H1 (cell line): ENCODE results near the gene PQBP1. TPM values are rescaled to one million over a fixed set of nuclear protein-coding genes. Genes with fewer than 3 reads are reported as not detected.
A peak's percentile ranks its signal among the peaks of the same experiment; 100 is the strongest.

Source experiments
- CTCF ChIA-PET: fragments of 300-600 bp; sonication (Branson Sonifier 250); formaldehyde crosslinking; loops from one replicate; lab custom pipeline; 2021; ENCODE audit not compliant: partially characterized antibody; lab: Charles Lee
- POLR2A ChIA-PET: fragments of 300-600 bp; sonication (Branson Sonifier 250); formaldehyde crosslinking; loops from one replicate; lab custom pipeline; 2021; ENCODE audit warnings: inconsistent platforms; ENCODE audit not compliant: partially characterized antibody; lab: Charles Lee
- DNase-seq, 2 experiments: peaks; one replicate each; pipeline versions ENCODE4 v3.0.0 to v3.0.0-alpha.2; 2010 to 2022; ENCODE audit warnings: low spot score in 2 of 2, low read depth in 1 of 2, mixed read lengths in 1 of 2
- FAIRE-seq: peaks from 2 replicates; lab custom pipeline; 2011; peaks lifted over from hg19 to GRCh38; lab: Jason Lieb, UNC
- H2AFZ ChIP-seq: 2 replicates; pipeline ENCODE4 v1.8.1; 2012; ENCODE audit warnings: low read length, inconsistent platforms
- H2AK5ac ChIP-seq: 2 replicates; pipeline ENCODE4 v1.6.1; 2013; ENCODE audit warnings: low read depth, low read length
- H2BK120ac ChIP-seq: replicated peaks from 2 replicates; pipeline ENCODE3; 2013; ENCODE audit warnings: low read depth, low read length, inconsistent platforms
- H2BK12ac ChIP-seq: 2 replicates; pipeline ENCODE4 v1.6.1; 2013; ENCODE audit warnings: low read depth, low read length
- H2BK15ac ChIP-seq: 2 replicates; pipeline ENCODE4 v1.6.1; 2013; ENCODE audit warnings: low read length
- H2BK20ac ChIP-seq: 2 replicates; pipeline ENCODE4 v1.6.1; 2013; ENCODE audit warnings: low read length
- H2BK5ac ChIP-seq: 2 replicates; pipeline ENCODE4 v1.6.1; 2013; ENCODE audit warnings: low read depth, low read length
- H3K14ac ChIP-seq: 2 replicates; pipeline ENCODE4 v1.6.1; 2013; ENCODE audit warnings: inconsistent platforms; ENCODE audit not compliant: insufficient read length
- H3K18ac ChIP-seq: 2 replicates; pipeline ENCODE4 v1.6.1; 2013; ENCODE audit warnings: low read length; ENCODE audit errors: extremely low read depth
- H3K23ac ChIP-seq: 2 replicates; pipeline ENCODE4 v1.6.1; 2013; ENCODE audit warnings: inconsistent platforms; ENCODE audit not compliant: insufficient read length
- H3K23me2 ChIP-seq: 2 replicates; pipeline ENCODE4 v1.6.1; 2013; ENCODE audit warnings: low read depth, low read length
- H3K27ac ChIP-seq: 2 replicates; pipeline ENCODE4 v1.6.1; 2011; ENCODE audit warnings: low read depth, low read length, inconsistent platforms
- H3K27me3 ChIP-seq, 4 experiments: replicated peaks in 1 of 4; 1 replicate in 1 of 4; 2 replicates in 3 of 4; pipeline versions ENCODE4 v1.6.1 to v1.8.1; 2011 to 2013; ENCODE audit warnings: low read length in 3 of 4, mild to moderate bottlenecking in 3 of 4, inconsistent platforms in 2 of 4, mixed read lengths in 2 of 4, moderate library complexity in 1 of 4; ENCODE audit not compliant: control insufficient read depth in 3 of 4, insufficient read depth in 3 of 4; ENCODE audit errors: extremely low read depth in 1 of 4
- H3K36me3 ChIP-seq, 4 experiments: 2 replicates each; pipeline versions ENCODE4 v1.6.1 to v1.8.1; 2011 to 2013; ENCODE audit warnings: mild to moderate bottlenecking in 4 of 4, low read length in 3 of 4, moderate library complexity in 2 of 4, control low read depth in 1 of 4, inconsistent platforms in 1 of 4; ENCODE audit not compliant: insufficient read depth in 4 of 4, control insufficient read depth in 2 of 4
- H3K4ac ChIP-seq: replicated peaks from 2 replicates; pipeline ENCODE3; 2013; ENCODE audit warnings: low read length, low read depth, mixed read lengths, inconsistent platforms; ENCODE audit not compliant: insufficient read length
- H3K4me1 ChIP-seq, 4 experiments: replicated peaks in 1 of 4; 1 replicate in 1 of 4; 2 replicates in 3 of 4; pipeline versions ENCODE4 v1.6.1 to v1.8.1; 2011 to 2013; ENCODE audit warnings: low read length in 3 of 4, inconsistent platforms in 2 of 4, mixed read lengths in 1 of 4; ENCODE audit not compliant: insufficient read depth in 4 of 4, control insufficient read depth in 3 of 4
- H3K4me2 ChIP-seq, 2 experiments: 2 replicates each; pipeline versions ENCODE4 v1.6.1 to v1.8.1; 2011 to 2013; ENCODE audit warnings: low read depth in 2 of 2, low read length in 2 of 2, control low read depth in 1 of 2, inconsistent platforms in 1 of 2, mild to moderate bottlenecking in 1 of 2; ENCODE audit not compliant: insufficient read depth in 1 of 2
- H3K4me3 ChIP-seq, 4 experiments: fragments of 200-600, 300-600 bp in 1 of 4; sonication (generic), shearing (Covaris generic), sonication (Bioruptor Twin) in 1 of 4; 2 replicates each; pipeline versions ENCODE4 v1.5.1 to v1.8.1; 2011 to 2016; ENCODE audit warnings: low read length in 4 of 4, low read depth in 3 of 4, control low read depth in 2 of 4, inconsistent platforms in 2 of 4, mild to moderate bottlenecking in 2 of 4, mixed read lengths in 1 of 4, moderate library complexity in 1 of 4; ENCODE audit not compliant: insufficient read depth in 2 of 4; ENCODE audit errors: extremely low read depth in 1 of 4
- H3K56ac ChIP-seq: replicated peaks from 2 replicates; pipeline ENCODE3; 2013; ENCODE audit warnings: low read depth, mild to moderate bottlenecking, mixed read lengths, low read length, inconsistent platforms; ENCODE audit not compliant: insufficient read length
- H3K79me1 ChIP-seq: 2 replicates; pipeline ENCODE4 v1.6.1; 2013; ENCODE audit warnings: low read depth, low read length, control low read depth
- H3K79me2 ChIP-seq, 2 experiments: 2 replicates each; pipeline versions ENCODE4 v1.6.1 to v1.8.1; 2012 to 2013; ENCODE audit warnings: low read length in 2 of 2, mild to moderate bottlenecking in 2 of 2, inconsistent platforms in 1 of 2; ENCODE audit not compliant: insufficient read depth in 2 of 2, control insufficient read depth in 1 of 2
- H3K9ac ChIP-seq, 4 experiments: replicated peaks in 1 of 4; 1 replicate in 1 of 4; 2 replicates in 3 of 4; pipeline versions ENCODE4 v1.6.1 to v1.8.1; 2011 to 2013; ENCODE audit warnings: low read depth in 3 of 4, low read length in 3 of 4, control low read depth in 2 of 4, mild to moderate bottlenecking in 2 of 4, moderate library complexity in 2 of 4, inconsistent platforms in 1 of 4; ENCODE audit errors: extremely low read depth in 1 of 4
- H3K9me3 ChIP-seq, 2 experiments: 2 replicates each; pipeline versions ENCODE4 v1.6.1 to v1.8.1; 2012 to 2013; ENCODE audit warnings: mild to moderate bottlenecking in 2 of 2, moderate library complexity in 2 of 2, control low read depth in 1 of 2, inconsistent platforms in 1 of 2, low read depth in 1 of 2, low read length in 1 of 2, mixed read lengths in 1 of 2; ENCODE audit not compliant: insufficient read depth in 2 of 2
- H4K20me1 ChIP-seq, 2 experiments: replicated peaks in 1 of 2; 2 replicates each; pipeline versions ENCODE3 to v1.8.1; 2011 to 2013; ENCODE audit warnings: inconsistent platforms in 2 of 2, low read length in 2 of 2, mild to moderate bottlenecking in 1 of 2; ENCODE audit not compliant: insufficient read depth in 2 of 2, control insufficient read depth in 1 of 2
- H4K5ac ChIP-seq: 2 replicates; pipeline ENCODE4 v1.6.1; 2013; ENCODE audit warnings: low read length, low read depth, mixed read lengths, inconsistent platforms; ENCODE audit not compliant: insufficient read length
- H4K8ac ChIP-seq: 2 replicates; pipeline ENCODE4 v1.8.0; 2013; ENCODE audit warnings: mild to moderate bottlenecking, moderate library complexity, low read length, inconsistent platforms; ENCODE audit not compliant: insufficient read depth; ENCODE audit errors: extremely low read depth
- H4K91ac ChIP-seq: replicated peaks from 2 replicates; pipeline ENCODE3; 2013; ENCODE audit warnings: low read length, mixed read lengths, inconsistent platforms; ENCODE audit not compliant: insufficient read length
- CTBP2 ChIP-seq: IDR thresholded peaks from 2 replicates; pipeline ENCODE4 v1.7.0; 2011; ENCODE audit warnings: borderline replicate concordance, mild to moderate bottlenecking, moderate library complexity, mixed read lengths, low read length; ENCODE audit not compliant: insufficient read depth, insufficient read length
- MAFK ChIP-seq: IDR thresholded peaks from 2 replicates; pipeline ENCODE4 v1.6.1; 2012; ENCODE audit warnings: low read depth, mild to moderate bottlenecking, improper control_type of control experiment, low read length
- ZNF274 ChIP-seq: IDR thresholded peaks from 2 replicates; pipeline ENCODE4 v1.7.0; 2012; ENCODE audit warnings: low read length, borderline replicate concordance; ENCODE audit errors: extremely low read depth
- WGBS, 2 experiments: shearing (Covaris generic) in 1 of 2; methylation state at CpG; one replicate each; pipeline versions ENCODE4 v1.1.6 to v1.1.7; 2013 to 2015; ENCODE audit warnings: low lambda C conversion rate in 2 of 2, mixed read lengths in 2 of 2, inconsistent platforms in 1 of 2, low coverage in 1 of 2, missing lambda C conversion rate in 1 of 2; ENCODE audit not compliant: insufficient replicate concordance in 2 of 2, insufficient coverage in 1 of 2, insufficient read length in 1 of 2; ENCODE audit errors: extremely low coverage in 1 of 2, missing lambda C conversion rate in 1 of 2; 5-methylcytosine and 5-hydroxymethylcytosine counted together
- polyA plus RNA-seq, 7 experiments: library from polyadenylated mRNA; depleted of rRNA in 3 of 7; stranded (reverse) in 5 of 7; unstranded in 2 of 7; fragments of >200 nt in 5 of 7; fragments of 200-250 nt in 2 of 7; gene quantifications; 1 replicate in 5 of 7; 2 replicates in 1 of 7; 4 replicates in 1 of 7; pipeline versions ENCODE4 v1.2.1 to v1.2.3, GENCODE V29; 2011 to 2013; ENCODE audit warnings: missing spikeins in 2 of 7, mixed read lengths in 2 of 7
- total RNA-seq: library from RNA; stranded (reverse); fragmentation: NEBNext Ultra II Directional; extraction: Animal tissue kit (Norgen Biotek cat#: 25700); gene quantifications from 2 replicates; pipeline ENCODE4 v1.2.1, GENCODE V29; 2021

PQBP1 gene
- total and polyA plus RNA-seq, 2 of the 8 experiments (the other 6 are each of a cell fraction or from before 2014, with no cell fraction given): 91.7 to 95.9 TPM

DNA sequence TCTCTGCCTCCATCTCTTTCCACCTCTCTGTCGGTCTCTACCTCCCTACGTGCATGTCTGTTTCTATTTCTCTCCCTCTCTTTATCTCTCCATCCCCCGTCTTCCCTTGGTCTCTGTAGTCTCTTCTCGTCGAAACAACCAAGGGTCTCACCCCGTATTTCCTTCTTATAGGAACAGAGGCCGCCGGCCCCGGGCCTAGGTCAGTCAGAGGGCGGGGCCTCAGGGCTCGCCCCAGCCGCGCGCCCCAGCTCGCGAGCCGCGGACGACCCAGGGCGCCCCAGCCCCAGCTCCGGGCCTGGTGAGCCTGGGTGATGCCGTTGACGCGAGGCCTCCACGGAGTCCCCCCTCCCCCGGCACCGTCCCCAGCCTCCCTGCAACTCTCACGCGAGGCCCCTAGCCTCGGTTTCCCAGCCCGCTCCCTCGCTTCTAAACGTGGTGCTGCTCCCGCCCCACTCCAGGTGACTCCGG is 6.8 kb upstream of the PQBP1 start:
- POLR2A ChIA-PET: interaction anchor here (0.6 to 2.9 kb wide), 11 partner anchors 12 to 249 kb away, joined by 3 to 15 read pairs (median 4); partner anchors contain the start of genes PIM2 and SLC35A2
- Histone ChIP-seq H3K23ac (no peak overlapping the region), H3K23me2 (peaks cover 5% of the 10 kb centered on the region; the same call in 1 of the 2 replicates), H3K9ac (peak overlapping the region in 1 of 4 experiments; percentile 14; a peak in 1 of 7 replicates), H3K9me3 (no peaks in the 10 kb centered on the region), H2BK120ac (no peak overlapping the region), H3K36me3 (peaks cover 0 to 7% (median 3%) of the 10 kb centered on the region in 4 experiments; a peak in 2 of 8 replicates), H3K14ac (no peak overlapping the region), H4K20me1 (peaks cover 0 to 2% of the 10 kb centered on the region in 2 experiments), H2BK15ac (no peak overlapping the region), H2AFZ (no peak overlapping the region), H3K79me2 (peaks cover 0 to 4% of the 10 kb centered on the region in 2 experiments; a peak in 2 of 4 replicates), H4K91ac (no peak overlapping the region), H2BK20ac (no peak overlapping the region), H3K4me3 (peak overlapping the region; percentile 30 to 76 (median 46)), H2BK5ac (no peak overlapping the region), H3K27me3 (no peaks in the 10 kb centered on the region), H4K8ac (no peak overlapping the region), H3K18ac (no peak overlapping the region), H4K5ac (no peak overlapping the region), H2AK5ac (no peak overlapping the region), H3K79me1 (no peaks in the 10 kb centered on the region; the same call in 1 of the 2 replicates), H3K4me1 (0 out of 7 replicates have a peak, but pooled peaks cover 0 to 4% (median 0%) of the 10 kb centered on the region in 4 experiments), H3K4me2 (peak overlapping the region; percentile 43 to 69), H3K27ac (no peak overlapping the region), H2BK12ac (no peak overlapping the region), H3K56ac (no peak overlapping the region), H3K4ac (no peak overlapping the region)
- TF ChIP-seq ZNF274 (no peak), MAFK (no peak), CTBP2 (no peak)
- DNase-seq (peak in 1 of 2 experiments; percentile 52), FAIRE-seq (no peak)
- CTCF ChIA-PET: interaction anchor here (1.7 kb wide), 1 partner anchor 85 kb away, joined by 3 read pairs; no protein-coding TSS in a partner anchor
- 6% methylated on average over 3 of the region's 35 CpGs; no CpG with 5 or more reads in 1 of the 2 experiments for WGBS, 2 experiments
